HEK293 (cell line): ENCODE results near the gene C2orf74.

Source experiments
- CTCF ChIA-PET: fragments of 350-600 bp; formaldehyde crosslinking; extraction: SDS; loops from one replicate; lab custom pipeline; 2021; ENCODE audit warnings: antibody characterized with exemption; lab: Yijun Ruan, JAX
- POLR2A ChIA-PET: fragments of 300-600 bp; formaldehyde crosslinking; extraction: SDS; loops from one replicate; lab custom pipeline; 2020; ENCODE audit warnings: antibody characterized with exemption, inconsistent platforms; lab: Yijun Ruan, JAX
- H3K27ac ChIP-seq: fragments of 200-500 bp; sonication (Bioruptor generic); 2 replicates; pipeline ENCODE4 v1.5.1; 2014; ENCODE audit warnings: low read depth, low read length, control low read depth, inconsistent platforms; ENCODE audit errors: extremely low read depth
- H3K36me3 ChIP-seq, 2 experiments: fragments of 200-500 bp in 1 of 2; sonication (Bioruptor generic) in 1 of 2; 1 replicate in 1 of 2; 2 replicates in 1 of 2; pipeline ENCODE4 v1.5.1; 2014 to 2017; ENCODE audit warnings: inconsistent platforms in 2 of 2, low read length in 2 of 2; ENCODE audit not compliant: control insufficient read depth in 2 of 2, insufficient read depth in 1 of 2
- H3K4me1 ChIP-seq: fragments of 200-500 bp; sonication (Bioruptor generic); 2 replicates; pipeline ENCODE4 v1.5.1; 2014; ENCODE audit warnings: mild to moderate bottlenecking, low read length, inconsistent platforms; ENCODE audit not compliant: control insufficient read depth, insufficient read depth
- H3K4me3 ChIP-seq: 2 replicates; pipeline ENCODE4 v1.5.1; 2011; ENCODE audit warnings: low read depth, mild to moderate bottlenecking, control low read depth, low read length, moderate library complexity
- H3K9me3 ChIP-seq: fragments of 200-500 bp; sonication (Bioruptor generic); 2 replicates; pipeline ENCODE4 v1.5.1; 2014; ENCODE audit warnings: low read depth, low read length, inconsistent platforms; ENCODE audit not compliant: control insufficient read depth, insufficient read depth
- INSM2 ChIP-seq: fragments of 450-650 bp; formaldehyde crosslinking; IDR thresholded peaks from 2 replicates; pipeline ENCODE4 v1.5.1; 2016; ENCODE audit warnings: missing biosample characterization, missing genetic modification characterization
- MEIS1 ChIP-seq: sonication (generic); formaldehyde crosslinking; IDR thresholded peaks from 2 replicates; pipeline ENCODE4 v1.8.1; 2022; ENCODE audit warnings: missing genetic modification reagents, mild to moderate bottlenecking, borderline replicate concordance
- PBX3 ChIP-seq: sonication (generic); formaldehyde crosslinking; IDR thresholded peaks from 2 replicates; pipeline ENCODE4 v1.8.1; 2022; ENCODE audit warnings: mild to moderate bottlenecking, moderate library complexity, missing genetic modification reagents
- ZBTB17 ChIP-seq: fragments of 450-650 bp; formaldehyde crosslinking; IDR thresholded peaks from 2 replicates; pipeline ENCODE4 v1.5.1; 2016; ENCODE audit warnings: missing biosample characterization, missing genetic modification characterization
- ZFHX2 ChIP-seq: fragments of 450-650 bp; formaldehyde crosslinking; conservative IDR thresholded peaks from 2 replicates; pipeline ENCODE4 v1.5.1; 2016; ENCODE audit warnings: missing biosample characterization, missing genetic modification characterization
- ZFP37 ChIP-seq: fragments of 450-650 bp; formaldehyde crosslinking; IDR thresholded peaks from 2 replicates; pipeline ENCODE4 v1.5.1; 2016; ENCODE audit warnings: missing biosample characterization, missing genetic modification characterization
- ZNF114 ChIP-seq: fragments of 450-650 bp; formaldehyde crosslinking; IDR thresholded peaks from 2 replicates; pipeline ENCODE4 v1.5.0; 2017; ENCODE audit warnings: missing biosample characterization, missing genetic modification characterization
- ZNF146 ChIP-seq: fragments of 450-650 bp; formaldehyde crosslinking; IDR thresholded peaks from 2 replicates; pipeline ENCODE4 v1.5.1; 2016; ENCODE audit warnings: missing biosample characterization, missing genetic modification characterization
- ZNF266 ChIP-seq: fragments of 450-650 bp; formaldehyde crosslinking; IDR thresholded peaks from 2 replicates; pipeline ENCODE4 v1.5.1; 2016; ENCODE audit warnings: missing biosample characterization, missing genetic modification characterization, low read depth
- ZNF341 ChIP-seq: fragments of 450-650 bp; formaldehyde crosslinking; IDR thresholded peaks from 2 replicates; pipeline ENCODE4; 2016; ENCODE audit warnings: low read depth, missing biosample characterization, missing genetic modification characterization
- ZNF394 ChIP-seq: fragments of 450-650 bp; formaldehyde crosslinking; IDR thresholded peaks from 2 replicates; pipeline ENCODE4 v1.5.1; 2016; ENCODE audit warnings: missing biosample characterization, missing genetic modification characterization, mild to moderate bottlenecking, moderate library complexity, borderline replicate concordance
- ZNF580 ChIP-seq: fragments of 450-650 bp; formaldehyde crosslinking; IDR thresholded peaks from 2 replicates; pipeline ENCODE4 v1.5.1; 2016; ENCODE audit warnings: missing biosample characterization, missing genetic modification characterization
- ZNF670 ChIP-seq: fragments of 450-650 bp; formaldehyde crosslinking; IDR thresholded peaks from 2 replicates; pipeline ENCODE4 v1.5.1; 2016; ENCODE audit warnings: missing biosample characterization, missing genetic modification characterization, low read depth
- ZNF777 ChIP-seq: fragments of 450-650 bp; formaldehyde crosslinking; IDR thresholded peaks from 2 replicates; pipeline ENCODE4 v1.5.1; 2017; ENCODE audit warnings: missing biosample characterization, missing genetic modification characterization, borderline replicate concordance
- ZNF791 ChIP-seq: fragments of 450-650 bp; formaldehyde crosslinking; IDR thresholded peaks from 2 replicates; pipeline ENCODE4 v1.5.1; 2016; ENCODE audit warnings: missing biosample characterization, missing genetic modification characterization
- TF ChIP-seq, protein P1 (sequence below): fragments of 450-650 bp; formaldehyde crosslinking; IDR thresholded peaks from 2 replicates; pipeline ENCODE4 v1.5.0; 2017; ENCODE audit warnings: missing biosample characterization, missing genetic modification characterization, borderline replicate concordance

C2orf74 gene

DNA sequence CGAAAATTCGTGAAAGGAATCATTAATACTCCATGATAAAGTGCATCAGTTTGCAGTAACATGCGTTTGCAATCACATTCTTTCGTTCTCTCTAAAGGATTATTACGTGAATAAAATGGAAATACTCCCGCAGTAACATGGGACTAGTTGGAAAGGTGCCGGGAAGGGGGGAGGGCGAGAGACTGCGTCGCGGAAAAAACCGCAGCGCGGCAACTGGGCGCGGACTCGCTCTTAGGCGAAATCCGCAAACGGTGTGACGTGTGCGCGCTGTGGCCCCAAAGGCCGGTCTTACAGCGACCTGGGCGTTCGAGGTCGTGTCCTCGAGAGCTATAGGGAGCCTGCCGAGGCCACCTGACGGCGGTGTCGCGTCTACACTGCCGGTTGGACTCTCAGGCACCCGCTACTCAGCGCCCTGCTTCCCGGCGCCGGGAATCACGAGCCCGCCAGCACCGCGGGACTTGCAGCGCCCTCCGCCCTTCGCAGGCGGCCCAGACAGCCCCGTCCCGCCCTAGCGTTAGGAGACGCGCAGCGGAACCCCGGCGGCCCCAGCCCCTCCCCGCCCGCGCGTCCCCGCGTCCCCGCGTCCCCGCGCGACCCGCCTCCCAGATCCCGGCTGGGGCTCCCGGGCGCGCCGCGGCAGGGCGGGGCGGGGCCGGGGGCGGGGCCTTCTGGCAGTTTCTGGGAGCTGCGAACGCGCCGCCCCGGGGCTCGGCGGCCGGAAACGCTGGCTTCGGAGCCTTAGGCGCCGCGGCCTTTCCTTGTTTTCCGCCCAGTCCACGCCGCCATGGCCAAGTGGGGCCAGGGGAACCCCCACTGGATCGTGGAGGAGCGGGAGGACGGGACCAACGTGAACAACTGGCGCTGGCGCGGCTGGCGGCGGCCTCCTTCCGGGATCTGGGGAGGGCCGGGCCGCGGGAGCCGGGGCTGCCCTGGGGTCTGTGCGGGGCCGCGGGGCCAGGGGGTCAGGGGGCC is 15.1 kb downstream of the C2orf74 start (continued):
- TF ChIP-seq INSM2 (no peak), MEIS1 (CRISPR knock-in tag) (no peak), ZNF670 (no peak), PBX3 (CRISPR knock-in tag) (no peak), ZNF791 (0 out of 2 replicates have a peak, but pooled peaks have one; percentile 28)

DNA sequence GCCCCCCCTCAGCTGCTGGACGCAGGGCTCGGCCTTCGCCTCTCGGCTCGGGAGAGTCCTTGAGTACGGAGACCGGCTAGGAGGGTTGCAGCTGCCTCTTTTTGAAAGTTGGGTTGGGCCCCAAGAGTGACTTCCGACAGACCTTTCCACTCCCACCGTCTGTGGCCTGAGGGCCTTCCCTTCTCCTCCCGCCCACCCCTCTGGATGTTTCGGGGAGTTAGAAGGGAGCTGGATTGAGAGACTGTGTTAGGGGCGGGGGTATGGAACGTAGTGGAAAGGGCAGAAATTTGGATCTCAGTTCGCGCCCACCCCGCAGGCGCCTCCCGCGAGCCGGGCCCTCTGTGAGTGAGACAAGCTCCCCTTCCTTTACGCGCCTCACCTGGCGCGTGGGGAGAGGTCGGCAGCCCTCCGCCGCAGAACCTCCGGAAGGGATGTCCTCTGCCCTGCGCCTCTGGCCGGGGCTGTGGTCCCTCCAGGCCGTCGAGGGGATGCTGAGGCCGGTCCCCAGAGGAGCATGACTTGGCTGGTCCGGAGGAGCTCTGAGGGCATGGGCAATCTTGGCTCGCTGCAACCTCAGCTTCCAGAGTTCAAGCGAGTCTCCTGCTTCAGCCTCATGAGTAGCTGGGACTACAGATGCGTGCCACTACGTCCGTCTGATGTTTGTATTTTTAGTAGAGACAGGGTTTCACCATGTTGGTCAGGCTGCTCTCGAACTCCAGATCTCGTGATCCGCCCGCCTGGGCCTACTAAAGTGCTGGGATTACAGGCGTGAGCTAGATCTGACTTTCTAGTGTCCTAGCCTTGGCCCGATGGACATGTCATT is 15.9 kb downstream of the C2orf74 start:
- peak overlapping the region; percentile 80; the same call in 1 of the 2 replicates for H3K27ac ChIP-seq
- POLR2A ChIA-PET = interaction anchor here (0.6 to 2.4 kb wide), 7 partner anchors 13 to 480 kb away, joined by 3 to 12 read pairs (median 3); partner anchors contain the start of gene XPO1
- H3K9me3 ChIP-seq = no peaks in the 10 kb centered on the region
- H3K36me3 ChIP-seq = peaks cover 19 to 40% of the 10 kb centered on the region in 2 experiments
- TF ChIP-seq, protein P1, sequence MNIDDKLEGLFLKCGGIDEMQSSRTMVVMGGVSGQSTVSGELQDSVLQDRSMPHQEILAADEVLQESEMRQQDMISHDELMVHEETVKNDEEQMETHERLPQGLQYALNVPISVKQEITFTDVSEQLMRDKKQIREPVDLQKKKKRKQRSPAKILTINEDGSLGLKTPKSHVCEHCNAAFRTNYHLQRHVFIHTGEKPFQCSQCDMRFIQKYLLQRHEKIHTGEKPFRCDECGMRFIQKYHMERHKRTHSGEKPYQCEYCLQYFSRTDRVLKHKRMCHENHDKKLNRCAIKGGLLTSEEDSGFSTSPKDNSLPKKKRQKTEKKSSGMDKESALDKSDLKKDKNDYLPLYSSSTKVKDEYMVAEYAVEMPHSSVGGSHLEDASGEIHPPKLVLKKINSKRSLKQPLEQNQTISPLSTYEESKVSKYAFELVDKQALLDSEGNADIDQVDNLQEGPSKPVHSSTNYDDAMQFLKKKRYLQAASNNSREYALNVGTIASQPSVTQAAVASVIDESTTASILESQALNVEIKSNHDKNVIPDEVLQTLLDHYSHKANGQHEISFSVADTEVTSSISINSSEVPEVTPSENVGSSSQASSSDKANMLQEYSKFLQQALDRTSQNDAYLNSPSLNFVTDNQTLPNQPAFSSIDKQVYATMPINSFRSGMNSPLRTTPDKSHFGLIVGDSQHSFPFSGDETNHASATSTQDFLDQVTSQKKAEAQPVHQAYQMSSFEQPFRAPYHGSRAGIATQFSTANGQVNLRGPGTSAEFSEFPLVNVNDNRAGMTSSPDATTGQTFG (tag by site-specific recombination) = no peak
- TF ChIP-seq ZNF341 (tag by site-specific recombination) (peak; percentile 39), ZNF114 (tag by site-specific recombination) (no peak), ZBTB17 (tag by site-specific recombination) (peak; percentile 51), ZNF146 (tag by site-specific recombination) (no peak), ZNF266 (tag by site-specific recombination) (no peak), ZNF777 (tag by site-specific recombination) (no peak), ZNF580 (tag by site-specific recombination) (no peak), ZNF394 (tag by site-specific recombination) (no peak), ZFP37 (tag by site-specific recombination) (no peak), ZFHX2 (0 out of 2 replicates have a peak, but pooled peaks have one; percentile 15)
- peak overlapping the region; percentile 77 for H3K4me3 ChIP-seq
- CTCF ChIA-PET = interaction anchor here (0.5 kb wide), 1 partner anchor 75 kb away, joined by 3 read pairs; no protein-coding TSS in a partner anchor
- H3K4me1 ChIP-seq = no peaks in the 10 kb centered on the region
